Activated CD4-positive, CD25-positive, alpha-beta regulatory T cell treated with anti-CD3 and anti-CD28 coated beads, Interleukin-2, amount 50 U/mL, for 72 hours (primary cell): ENCODE data around the gene SLU7.

Experiments
- DNase-seq: peaks from one replicate; pipeline ENCODE4 v3.0.0; 2021

The SLU7 gene

GRCh38 chr5:160363660-160364395 is 55.1 kb downstream of the SLU7 start:
- DNase-seq = no peak

GRCh38 chr5:160363211-160363610 is 55.7 kb downstream of the SLU7 start:
- no peak for DNase-seq

- DNase-seq = no peak
Observed at GRCh38 chr5:160361624-160362228, 57.2 kb downstream of the SLU7 start.

GRCh38 chr5:160360310-160360709 is 58.6 kb downstream of the SLU7 start:
- DNase-seq = no peak

GRCh38 chr5:160359816-160360215 is 59.1 kb downstream of the SLU7 start:
- no peak for DNase-seq

GRCh38 chr5:160359242-160359641 is 59.6 kb downstream of the SLU7 start:
- no peak for DNase-seq

- DNase-seq = no peak
Observed at GRCh38 chr5:160357861-160358411, 60.9 kb downstream of the SLU7 start.

GRCh38 chr5:160357394-160357793 is 61.5 kb downstream of the SLU7 start:
- no peak for DNase-seq

GRCh38 chr5:160356550-160357347 is 62.1 kb downstream of the SLU7 start:
- no peak for DNase-seq

- DNase-seq = no peak
Observed at GRCh38 chr5:160354666-160355065, 64.2 kb downstream of the SLU7 start.

GRCh38 chr5:160353379-160353778 is 65.5 kb downstream of the SLU7 start:
- DNase-seq = no peak

- DNase-seq = no peak
Observed at GRCh38 chr5:160352308-160352707, 66.6 kb downstream of the SLU7 start.
